GM19238 (cell line): ENCODE measurements around the gene PEX5L.

Experiments used
- DNase-seq: peaks from one replicate; pipeline ENCODE4 v3.0.0; 2011; ENCODE audit warnings: low spot score; ENCODE audit not compliant: insufficient read length

PEX5L gene

DNA sequence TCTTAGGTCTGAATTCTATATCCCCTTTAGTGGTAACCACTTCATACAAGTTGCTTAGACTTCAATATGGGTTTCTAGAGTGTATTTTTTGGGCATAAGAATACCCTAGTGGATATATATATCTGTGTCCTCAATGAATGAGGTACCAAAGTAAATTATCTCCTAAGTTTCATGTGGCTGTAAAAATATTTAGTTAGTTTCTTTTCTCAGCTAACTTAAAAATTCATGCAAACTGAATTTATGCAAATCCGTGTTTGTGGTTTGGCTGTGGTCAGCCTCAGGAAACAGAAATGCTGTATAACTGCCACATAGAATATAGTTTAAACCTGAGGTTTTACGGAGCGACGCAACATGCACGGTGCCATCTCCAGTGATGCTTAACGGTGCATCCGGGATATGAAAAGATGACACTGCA is 80.3 kb downstream of the PEX5L start:
- no peak for DNase-seq

GRCh38 chr3:179955809-179956208 is 80.9 kb downstream of the PEX5L start:
- no peak for DNase-seq

GRCh38 chr3:179955286-179955685 is 81.5 kb downstream of the PEX5L start:
- no peak for DNase-seq

DNA sequence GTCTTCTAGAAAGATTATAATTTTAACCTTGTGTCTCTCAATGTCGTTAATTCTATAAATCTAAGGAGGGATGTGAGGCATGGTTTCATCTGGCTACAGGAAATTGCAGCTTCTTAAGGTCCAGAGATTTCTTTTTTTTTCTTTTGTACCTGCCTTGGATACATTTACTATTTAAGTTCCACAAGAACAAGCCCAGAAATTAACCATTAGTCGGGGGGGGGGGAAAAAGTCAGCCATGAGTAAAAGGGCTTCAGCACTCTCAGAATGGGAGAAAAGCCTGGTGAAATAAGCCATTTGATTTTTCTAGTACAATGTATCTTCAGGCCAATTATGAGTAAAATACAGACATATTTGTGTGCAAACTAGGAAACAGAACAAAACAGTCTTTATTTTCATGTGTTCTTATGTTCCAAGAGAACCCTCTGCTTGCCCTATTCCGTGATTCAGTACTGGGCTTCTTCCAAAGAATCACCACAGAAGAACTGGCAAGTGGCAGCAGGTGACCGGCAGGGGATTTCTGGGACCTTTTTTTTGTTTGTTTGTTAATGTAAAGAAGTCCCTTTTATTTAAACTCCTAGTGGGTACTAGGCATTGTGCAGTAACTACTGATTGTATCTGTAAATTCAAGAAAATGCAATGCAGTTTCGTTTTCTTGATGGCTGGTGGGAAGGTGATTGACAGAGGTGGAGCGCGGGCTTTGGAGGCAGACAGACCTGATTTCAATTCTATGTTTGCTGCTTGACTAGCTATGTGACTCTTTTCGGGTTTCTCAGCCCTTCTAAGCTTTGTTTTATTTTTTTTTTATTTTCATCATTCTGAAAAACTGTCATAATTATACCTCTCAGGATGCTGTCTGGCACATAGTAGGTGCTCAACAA is 82.5 kb downstream of the PEX5L start:
- no peak for DNase-seq

DNA sequence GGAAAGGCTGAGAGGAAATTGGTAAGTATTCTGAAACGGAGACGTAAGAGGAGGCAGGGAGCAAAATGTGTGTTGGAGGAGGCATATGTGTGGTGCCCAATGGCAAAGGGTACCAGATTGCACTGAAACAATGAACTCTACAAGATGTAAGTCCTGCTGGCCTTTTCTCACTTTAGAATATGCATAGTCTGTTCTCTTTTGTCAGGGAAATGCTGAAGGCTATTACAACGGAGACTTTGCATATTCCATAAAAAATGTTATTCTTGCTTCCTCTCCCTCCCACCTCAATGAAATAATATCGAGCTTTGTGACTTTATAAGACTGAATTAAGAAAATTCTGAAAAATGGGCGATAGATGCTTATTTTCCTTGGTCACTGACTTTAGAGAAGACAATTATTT is 85.9 kb downstream of the PEX5L start:
- DNase-seq = no peak

DNA sequence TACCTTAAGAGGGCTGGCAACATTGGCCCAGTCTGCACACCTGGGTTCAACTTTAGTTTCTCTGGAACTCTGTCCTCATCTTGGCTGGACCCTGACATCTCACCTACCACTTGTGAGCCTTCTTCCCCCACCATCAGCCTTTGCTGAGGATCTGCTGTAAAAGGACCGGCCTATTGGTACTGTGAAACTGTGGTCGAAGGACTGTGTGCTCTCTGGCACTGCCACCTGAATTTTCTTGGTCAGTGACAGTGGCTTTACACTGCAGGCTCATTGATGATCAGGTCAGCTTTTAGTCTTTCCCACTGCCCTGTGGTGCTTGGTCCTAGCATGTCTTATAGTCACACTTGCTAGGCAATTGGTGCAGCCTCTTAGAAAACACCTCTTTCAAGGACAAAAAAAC is 86.9 kb downstream of the PEX5L start:
- no peak for DNase-seq

DNA sequence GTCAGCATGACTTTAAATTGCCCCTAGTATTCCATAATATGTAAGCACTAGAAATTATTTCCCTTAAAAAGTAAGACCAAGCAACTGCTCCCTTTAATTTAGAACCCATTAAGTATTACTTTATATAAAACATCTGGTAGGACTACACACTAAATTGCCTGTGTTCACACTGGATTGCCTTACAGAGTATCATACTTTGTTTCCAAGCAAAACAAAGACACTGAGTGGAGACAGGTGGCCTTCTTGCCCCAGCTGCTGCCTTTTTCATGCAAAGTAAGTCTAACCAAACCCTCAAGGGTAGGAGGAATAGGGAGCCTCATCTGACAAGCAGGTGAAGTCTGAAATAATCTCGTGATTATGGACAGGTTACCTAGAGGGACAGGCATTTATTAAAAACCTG is 87.3 kb downstream of the PEX5L start:
- no peak for DNase-seq

DNA sequence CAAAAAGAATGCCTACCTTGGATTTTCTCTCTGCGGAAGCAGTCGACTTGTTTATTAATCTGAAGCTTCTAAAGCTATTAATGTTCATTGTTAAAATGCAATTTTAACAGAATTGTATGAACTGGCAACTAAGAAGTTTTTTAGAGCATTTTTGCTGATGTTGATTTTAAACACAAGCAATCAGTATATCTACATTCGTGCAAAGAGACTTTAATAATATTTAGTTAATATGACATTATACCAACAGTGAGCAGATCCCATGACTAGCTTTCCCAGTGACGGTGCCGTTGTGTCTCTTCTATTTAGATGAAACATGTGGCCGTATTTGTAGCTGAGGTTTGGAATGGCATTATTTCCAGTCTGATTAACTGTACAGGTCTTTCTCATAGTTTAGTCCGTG is 88.0 kb downstream of the PEX5L start:
- no peak for DNase-seq

GRCh38 chr3:179945569-179945968 is 91.2 kb downstream of the PEX5L start:
- DNase-seq = no peak

DNA sequence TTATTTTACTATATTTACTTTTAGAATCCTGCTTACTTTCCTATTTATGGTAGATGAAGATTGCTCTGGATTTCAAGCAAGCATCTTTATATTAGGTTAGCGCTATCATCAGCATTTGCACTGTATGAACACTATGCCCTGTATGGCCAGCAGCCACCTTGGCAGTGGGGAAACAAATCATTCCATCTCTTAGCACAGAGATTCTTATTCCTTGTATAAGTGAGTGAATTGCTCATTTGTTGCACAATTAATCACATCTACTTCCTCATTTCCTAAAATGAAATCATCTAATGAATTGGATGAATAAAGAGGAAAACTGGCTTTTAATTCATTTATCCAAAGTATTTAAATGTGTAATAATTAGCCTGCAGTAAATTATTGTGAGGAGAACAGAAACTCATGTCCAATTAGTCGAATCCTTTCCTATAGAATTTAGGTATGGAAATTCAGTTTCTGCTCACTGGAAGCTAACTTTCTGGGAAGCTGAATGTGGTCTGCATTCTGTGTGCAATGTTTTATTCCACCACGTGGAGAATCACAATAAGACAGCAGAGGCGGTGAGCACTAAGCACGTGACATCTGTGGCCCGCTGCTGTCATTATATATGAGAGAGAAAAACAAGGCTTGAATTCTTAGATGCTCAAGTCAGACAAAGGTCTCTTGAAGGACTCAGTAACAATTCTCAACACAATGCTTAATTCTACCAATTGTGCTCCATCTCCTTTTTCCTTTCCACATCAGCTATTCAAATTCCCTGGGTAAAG is 93.4 kb downstream of the PEX5L start:
- DNase-seq = no peak

- no peak for DNase-seq
These were observed 94.1 kb downstream of the PEX5L start for GRCh38 chr3:179942553-179943075.

GRCh38 chr3:179935710-179936109 is 101.0 kb downstream of the PEX5L start:
- DNase-seq = no peak

GRCh38 chr3:179933914-179934313 is 102.8 kb downstream of the PEX5L start:
- DNase-seq = no peak

DNA sequence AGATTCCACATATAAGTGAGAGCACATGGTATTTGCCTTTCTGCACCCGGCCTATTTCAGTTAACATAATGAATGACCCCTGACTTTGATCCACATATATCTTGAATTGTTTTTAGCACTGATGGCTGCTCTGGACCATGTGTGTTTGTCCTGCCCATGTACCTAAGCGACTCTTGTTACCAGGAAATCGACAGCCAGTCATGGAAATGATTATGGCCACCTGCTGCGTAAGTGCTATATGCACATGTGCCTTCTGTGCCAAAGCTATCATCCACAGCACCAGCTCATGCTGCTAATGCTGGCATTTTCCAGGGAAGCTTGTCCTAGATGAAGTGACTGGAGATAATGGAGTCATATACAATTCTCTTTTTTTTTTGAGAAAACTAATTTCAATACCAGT is 103.7 kb downstream of the PEX5L start:
- DNase-seq = no peak

DNA sequence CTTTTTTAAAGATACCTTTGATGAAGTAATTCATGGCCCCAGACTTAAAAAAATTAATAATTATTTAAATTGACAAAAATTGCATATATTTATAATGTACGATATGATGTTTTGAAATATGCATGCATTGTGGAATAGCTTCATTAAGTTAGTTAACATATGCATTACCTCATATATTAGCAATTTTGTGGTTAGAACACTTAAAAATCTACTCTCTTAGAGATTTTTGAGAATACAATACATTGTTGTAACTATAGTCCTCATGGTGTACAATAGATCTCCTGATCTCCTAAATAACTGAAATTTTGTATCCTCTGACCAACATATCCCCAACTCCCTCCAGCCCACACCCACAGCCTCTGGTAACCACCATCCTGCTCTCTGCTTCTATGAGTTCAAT is 104.1 kb downstream of the PEX5L start:
- no peak for DNase-seq

GRCh38 chr3:179929091-179929529 is 107.6 kb downstream of the PEX5L start:
- peak; percentile 13 for DNase-seq

DNA sequence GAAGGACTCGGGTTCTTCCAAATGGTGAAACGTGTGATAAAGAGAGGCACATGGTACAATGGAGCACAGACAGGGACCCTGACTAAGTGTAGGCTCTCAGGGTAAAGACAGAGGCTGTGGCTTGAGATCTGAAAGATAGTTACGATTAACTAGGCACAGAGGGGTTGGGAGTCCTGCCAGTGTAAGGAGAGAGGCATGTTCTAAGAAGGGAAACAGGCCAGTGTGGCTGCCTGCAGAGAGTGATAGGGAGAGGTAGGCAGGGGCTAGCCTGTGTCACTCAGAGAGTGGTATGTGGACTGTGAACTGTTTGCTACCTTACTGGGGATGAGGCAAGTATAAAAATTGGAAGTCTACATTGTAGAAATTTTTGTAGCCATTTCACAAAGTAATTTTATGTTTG is 109.5 kb downstream of the PEX5L start:
- DNase-seq = no peak

DNA sequence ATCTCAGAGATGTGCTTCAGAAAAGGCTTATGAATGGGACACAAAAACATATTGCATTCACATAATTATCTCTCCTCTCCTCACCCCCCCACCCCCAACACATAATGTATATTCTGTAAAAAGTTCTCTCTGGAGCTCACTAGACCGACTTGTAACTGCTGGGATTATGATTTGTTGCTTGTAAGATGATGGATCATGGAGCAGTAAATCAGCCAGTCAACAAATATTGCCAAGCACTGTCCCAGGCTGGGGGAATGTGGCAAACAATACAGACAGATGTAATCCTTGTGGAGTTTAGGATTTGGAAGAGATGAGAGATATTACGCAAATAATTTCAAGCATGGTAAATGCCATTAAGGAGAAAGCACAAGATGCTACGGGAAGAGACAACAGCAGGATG is 114.8 kb downstream of the PEX5L start:
- no peak for DNase-seq

- peak; percentile 11 for DNase-seq
These were observed 115.2 kb downstream of the PEX5L start for GRCh38 chr3:179921500-179921899.

GRCh38 chr3:179907784-179908482 is 128.8 kb downstream of the PEX5L start:
- DNase-seq = no peak

- no peak for DNase-seq
These were observed 134.7 kb downstream of the PEX5L start for GRCh38 chr3:179902061-179902460.

- DNase-seq = no peak
These were observed 138.7 kb downstream of the PEX5L start for GRCh38 chr3:179898024-179898423.
